WTC11 (cell line): ENCODE data around the gene RBM20. TPM values are rescaled to one million over a fixed set of nuclear protein-coding genes. Genes with fewer than 3 reads are reported as not detected.
A peak's percentile ranks its signal among the peaks of the same experiment; 100 is the strongest.

Experiments used
- ATAC-seq: fragments of 200-7000 bp; cut with Tn5 transposase; 2 replicates; pipeline ENCODE4 v1.10.0; 2021; ENCODE audit warnings: mild to moderate bottlenecking, moderate library complexity
- CTCF ChIA-PET: fragments of 300-600 bp; sonication (Branson Sonifier 250); formaldehyde crosslinking; loops from one replicate; lab custom pipeline; 2021; ENCODE audit warnings: antibody characterized with exemption; lab: Charles Lee
- POLR2A ChIA-PET: fragments of 350-600 bp; sonication (Branson Sonifier 250); formaldehyde crosslinking; loops from one replicate; lab custom pipeline; 2021; ENCODE audit warnings: antibody characterized with exemption; lab: Charles Lee
- DNase-seq: peaks from one replicate; pipeline ENCODE4 v3.0.0; 2021; ENCODE audit warnings: low spot score
- H3K27ac Mint-ChIP-seq: 2 replicates; pipeline ENCODE4 v1.8.0; 2021; ENCODE audit warnings: mixed read lengths
- H3K27me3 Mint-ChIP-seq: 2 replicates; pipeline ENCODE4 v1.8.0; 2021; ENCODE audit warnings: low read depth, mild to moderate bottlenecking, moderate library complexity, mixed read lengths
- H3K36me3 Mint-ChIP-seq: 2 replicates; pipeline ENCODE4 v1.8.0; 2021; ENCODE audit warnings: mixed read lengths
- H3K4me1 Mint-ChIP-seq: 2 replicates; pipeline ENCODE4 v1.8.0; 2022; ENCODE audit warnings: mixed read lengths
- H3K4me3 Mint-ChIP-seq: 2 replicates; pipeline ENCODE4 v1.8.0; 2021; ENCODE audit warnings: mild to moderate bottlenecking, moderate library complexity, mixed read lengths
- H3K9me3 Mint-ChIP-seq: 2 replicates; pipeline ENCODE4 v1.8.0; 2021; ENCODE audit warnings: mixed read lengths
- CREM ChIP-seq: sonication (generic); formaldehyde crosslinking; IDR thresholded peaks from 2 replicates; pipeline ENCODE4 v1.8.1; 2022; ENCODE audit warnings: mild to moderate bottlenecking, missing genetic modification reagents, moderate library complexity
- ETV6 ChIP-seq: sonication (generic); formaldehyde crosslinking; IDR thresholded peaks from 2 replicates; pipeline ENCODE4 v1.8.1; 2022; ENCODE audit warnings: mild to moderate bottlenecking, missing genetic modification reagents
- MAX ChIP-seq: sonication (generic); formaldehyde crosslinking; IDR thresholded peaks from 2 replicates; pipeline ENCODE4 v1.8.0; 2022; ENCODE audit warnings: mild to moderate bottlenecking, missing genetic modification reagents
- RORB ChIP-seq: fragments of 250-450 bp; sonication (Bioruptor Pico); IDR thresholded peaks from 2 replicates; pipeline ENCODE4 v1.9.0; 2021; ENCODE audit warnings: mild to moderate bottlenecking
- USF1 ChIP-seq: sonication (generic); formaldehyde crosslinking; IDR thresholded peaks from 2 replicates; pipeline ENCODE4 v1.8.0; 2022; ENCODE audit warnings: mild to moderate bottlenecking, missing genetic modification reagents
- USF2 ChIP-seq: sonication (generic); formaldehyde crosslinking; IDR thresholded peaks from 2 replicates; pipeline ENCODE4 v1.8.1; 2023; ENCODE audit warnings: mild to moderate bottlenecking, missing genetic modification reagents, moderate library complexity
- ZBTB21 ChIP-seq: sonication (generic); formaldehyde crosslinking; IDR thresholded peaks from 2 replicates; pipeline ENCODE4 v1.8.1; 2023; ENCODE audit warnings: mild to moderate bottlenecking, missing genetic modification reagents, borderline replicate concordance
- ZNF281 ChIP-seq: sonication (generic); formaldehyde crosslinking; IDR thresholded peaks from 2 replicates; pipeline ENCODE4 v1.8.0; 2023; ENCODE audit warnings: mild to moderate bottlenecking, missing genetic modification reagents
- total RNA-seq: library from RNA; stranded (reverse); gene quantifications from 3 replicates; pipeline ENCODE4 v1.2.3, GENCODE V29; 2021
- TF ChIP-seq, protein P1 (sequence below): fragments of 200-600 bp; IDR thresholded peaks from 2 replicates; pipeline ENCODE4 v1.8.0; 2022; ENCODE audit warnings: antibody characterized with exemption
- TF ChIP-seq, protein P2 (sequence below): sonication (generic); formaldehyde crosslinking; IDR thresholded peaks from 2 replicates; pipeline ENCODE4 v1.8.0; 2022; ENCODE audit warnings: mild to moderate bottlenecking, missing genetic modification reagents
- TF ChIP-seq, protein P3 (sequence below): sonication (generic); formaldehyde crosslinking; conservative IDR thresholded peaks from 2 replicates; pipeline ENCODE4 v1.8.1; 2022; ENCODE audit warnings: mild to moderate bottlenecking, missing genetic modification reagents

Gene RBM20
- total RNA-seq, 1 experiment from 2014 or later = 0.52 TPM

- Mint-ChIP-seq H3K27me3 (no peaks in the 10 kb centered on the region), H3K4me1 (peaks cover 28% of the 10 kb centered on the region), H3K4me3 (no peak overlapping the region), H3K27ac (0 out of 2 replicates have a peak overlapping the region, but pooled peaks have one; percentile 55), H3K9me3 (no peaks in the 10 kb centered on the region), H3K36me3 (no peaks in the 10 kb centered on the region)
- ATAC-seq (no peak), DNase-seq (no peak)
- TF ChIP-seq RORB (no peak), ZBTB21 (CRISPR knock-in tag) (no peak)
- TF ChIP-seq, protein P1, sequence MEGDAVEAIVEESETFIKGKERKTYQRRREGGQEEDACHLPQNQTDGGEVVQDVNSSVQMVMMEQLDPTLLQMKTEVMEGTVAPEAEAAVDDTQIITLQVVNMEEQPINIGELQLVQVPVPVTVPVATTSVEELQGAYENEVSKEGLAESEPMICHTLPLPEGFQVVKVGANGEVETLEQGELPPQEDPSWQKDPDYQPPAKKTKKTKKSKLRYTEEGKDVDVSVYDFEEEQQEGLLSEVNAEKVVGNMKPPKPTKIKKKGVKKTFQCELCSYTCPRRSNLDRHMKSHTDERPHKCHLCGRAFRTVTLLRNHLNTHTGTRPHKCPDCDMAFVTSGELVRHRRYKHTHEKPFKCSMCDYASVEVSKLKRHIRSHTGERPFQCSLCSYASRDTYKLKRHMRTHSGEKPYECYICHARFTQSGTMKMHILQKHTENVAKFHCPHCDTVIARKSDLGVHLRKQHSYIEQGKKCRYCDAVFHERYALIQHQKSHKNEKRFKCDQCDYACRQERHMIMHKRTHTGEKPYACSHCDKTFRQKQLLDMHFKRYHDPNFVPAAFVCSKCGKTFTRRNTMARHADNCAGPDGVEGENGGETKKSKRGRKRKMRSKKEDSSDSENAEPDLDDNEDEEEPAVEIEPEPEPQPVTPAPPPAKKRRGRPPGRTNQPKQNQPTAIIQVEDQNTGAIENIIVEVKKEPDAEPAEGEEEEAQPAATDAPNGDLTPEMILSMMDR = no peak
- POLR2A ChIA-PET = no interaction called here
- CTCF ChIA-PET = interaction anchor here (1.1 kb wide), 1 partner anchor 51 kb away, joined by 3 read pairs; the partner anchor contains the start of gene BBIP1
These were observed 223.8 kb downstream of the RBM20 start for GRCh38 chr10:110867807-110868465.

- no peak for ATAC-seq
- H3K9me3 Mint-ChIP-seq = no peaks in the 10 kb centered on the region
- H3K27ac Mint-ChIP-seq = no peak overlapping the region; the same call in 1 of the 2 replicates
- no peaks in the 10 kb centered on the region for H3K36me3 Mint-ChIP-seq
- H3K4me1 Mint-ChIP-seq = peaks cover 35% of the 10 kb centered on the region
- H3K4me3 Mint-ChIP-seq = no peak overlapping the region
- CTCF ChIA-PET = interaction anchor here (0.9 kb wide), 1 partner anchor 65 kb away, joined by 3 read pairs; no protein-coding TSS in a partner anchor
- POLR2A ChIA-PET = no interaction called here
- no peaks in the 10 kb centered on the region for H3K27me3 Mint-ChIP-seq
- DNase-seq = no peak
- no peak for TF ChIP-seq ZNF281 (CRISPR knock-in tag)
- TF ChIP-seq, all 79 proteins: peak for 0
These were observed 224.8 kb downstream of the RBM20 start for GRCh38 chr10:110868981-110869380.

- no peaks in the 10 kb centered on the region for H3K27me3 Mint-ChIP-seq
- no peak for TF ChIP-seq CREM (CRISPR knock-in tag)
- TF ChIP-seq, all 79 proteins: peak for 0
- ChIA-PET CTCF (interaction anchor here (0.7 to 1.3 kb wide), 6 partner anchors 13 to 124 kb away, joined by 3 to 8 read pairs (median 3); partner anchors contain the start of genes BBIP1 and SHOC2), POLR2A (interaction anchor here (0.6 to 1.3 kb wide), 5 partner anchors 28 to 68 kb away, joined by 3 to 8 read pairs (median 5); partner anchors contain the start of genes BBIP1 and SHOC2)
- peak overlapping the region; percentile 97 for H3K27ac Mint-ChIP-seq
- H3K9me3 Mint-ChIP-seq = no peaks in the 10 kb centered on the region
- ATAC-seq (no peak), DNase-seq (no peak)
- H3K4me1 Mint-ChIP-seq = peaks cover 30% of the 10 kb centered on the region
- no peaks in the 10 kb centered on the region for H3K36me3 Mint-ChIP-seq
- peak overlapping the region; percentile 82 for H3K4me3 Mint-ChIP-seq
These were observed 226.7 kb downstream of the RBM20 start for GRCh38 chr10:110870823-110871297.

DNA sequence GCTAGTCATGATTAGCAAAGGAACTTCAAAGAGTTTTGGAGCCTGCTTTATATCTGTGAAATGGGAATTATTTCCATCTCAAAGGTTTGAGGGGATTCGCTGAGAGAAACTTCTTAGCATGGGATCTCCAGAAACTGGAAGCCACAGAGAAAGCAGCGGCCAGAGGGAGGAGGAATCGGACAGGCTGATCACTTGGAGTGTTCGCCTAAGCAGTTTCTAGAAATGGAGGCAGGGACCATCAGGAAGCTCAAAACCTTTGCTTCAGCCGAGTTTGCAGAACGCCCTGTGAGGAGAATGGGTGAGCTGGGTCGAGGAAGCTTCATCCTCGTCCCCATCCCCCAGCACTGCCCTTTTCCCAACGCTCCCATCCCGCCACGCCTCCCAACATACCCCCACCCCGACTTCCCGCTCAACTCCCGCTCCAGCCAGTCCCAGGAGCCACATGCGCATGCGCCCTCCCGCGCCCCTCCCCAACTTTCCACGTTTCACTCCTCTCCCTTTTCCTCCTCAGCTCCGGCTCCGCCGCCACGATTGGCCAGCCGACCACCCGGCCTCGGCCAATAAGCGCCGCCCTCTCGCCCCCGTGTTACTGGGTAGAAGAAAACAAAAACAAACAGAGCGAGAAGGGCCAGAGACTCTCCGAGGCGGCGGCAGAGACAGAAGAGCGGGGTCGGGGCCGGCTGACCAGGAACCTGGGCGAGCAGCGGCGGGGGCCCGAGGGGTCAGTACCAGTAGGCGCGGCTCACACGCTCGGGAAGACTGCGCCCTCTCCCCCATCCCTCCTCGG, 227.4 kb downstream of the RBM20 start, which contains the start of gene PDCD4:
Gene PDCD4, plus strand, starts transcription at position 631 of the 787 bp plus-strand sequence. CDS start 4,100 bp downstream, outside the sequence.
- H3K27me3 Mint-ChIP-seq = no peaks in the 10 kb centered on the region
- peak within 1 kb of the TSS; percentile 82 for H3K4me3 Mint-ChIP-seq
- POLR2A ChIA-PET = interaction anchor here (0.6 to 1.3 kb wide), 15 partner anchors 9 to 566 kb away, joined by 3 to 8 read pairs (median 4); partner anchors contain the start of genes BBIP1 and SHOC2
- H3K4me1 Mint-ChIP-seq = peaks cover 30% of the 10 kb centered on the region
- H3K9me3 Mint-ChIP-seq = no peaks in the 10 kb centered on the region
- ATAC-seq = peak; percentile 86
- peak; percentile 100 for DNase-seq
- CTCF ChIA-PET = interaction anchor here (0.7 to 1.3 kb wide), 6 partner anchors 13 to 125 kb away, joined by 3 to 8 read pairs (median 3); partner anchors contain the start of genes BBIP1 and SHOC2
- H3K27ac Mint-ChIP-seq = peak within 1 kb of the TSS; percentile 97
- H3K36me3 Mint-ChIP-seq = no peaks in the 10 kb centered on the region
- TF ChIP-seq USF2 (peak; percentile 50; the same call in 1 of the 2 replicates), MAX (CRISPR knock-in tag) (peak; percentile 83; the same call in 1 of the 2 replicates), ETV6 (CRISPR knock-in tag) (peak; percentile 54; the same call in 1 of the 2 replicates), ZNF281 (CRISPR knock-in tag) (peak; percentile 81), USF1 (peak; percentile 31; the same call in 1 of the 2 replicates)
- TF ChIP-seq, protein P2, sequence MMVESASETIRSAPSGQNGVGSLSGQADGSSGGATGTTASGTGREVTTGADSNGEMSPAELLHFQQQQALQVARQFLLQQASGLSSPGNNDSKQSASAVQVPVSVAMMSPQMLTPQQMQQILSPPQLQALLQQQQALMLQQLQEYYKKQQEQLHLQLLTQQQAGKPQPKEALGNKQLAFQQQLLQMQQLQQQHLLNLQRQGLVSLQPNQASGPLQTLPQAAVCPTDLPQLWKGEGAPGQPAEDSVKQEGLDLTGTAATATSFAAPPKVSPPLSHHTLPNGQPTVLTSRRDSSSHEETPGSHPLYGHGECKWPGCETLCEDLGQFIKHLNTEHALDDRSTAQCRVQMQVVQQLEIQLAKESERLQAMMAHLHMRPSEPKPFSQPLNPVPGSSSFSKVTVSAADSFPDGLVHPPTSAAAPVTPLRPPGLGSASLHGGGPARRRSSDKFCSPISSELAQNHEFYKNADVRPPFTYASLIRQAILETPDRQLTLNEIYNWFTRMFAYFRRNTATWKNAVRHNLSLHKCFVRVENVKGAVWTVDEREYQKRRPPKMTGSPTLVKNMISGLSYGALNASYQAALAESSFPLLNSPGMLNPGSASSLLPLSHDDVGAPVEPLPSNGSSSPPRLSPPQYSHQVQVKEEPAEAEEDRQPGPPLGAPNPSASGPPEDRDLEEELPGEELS (CRISPR knock-in tag) = peak; percentile 43; the same call in 1 of the 2 replicates
- TF ChIP-seq, protein P3, sequence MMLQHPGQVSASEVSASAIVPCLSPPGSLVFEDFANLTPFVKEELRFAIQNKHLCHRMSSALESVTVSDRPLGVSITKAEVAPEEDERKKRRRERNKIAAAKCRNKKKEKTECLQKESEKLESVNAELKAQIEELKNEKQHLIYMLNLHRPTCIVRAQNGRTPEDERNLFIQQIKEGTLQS (CRISPR knock-in tag) = no peak
